ENCODE data around the gene ARHGAP45. TPM values are rescaled to one million over a fixed set of nuclear protein-coding genes. Genes with fewer than 3 reads are reported as not detected.

Gene ARHGAP45

Small RNA genes within 50 kb of the gene (small RNA-seq; reads per million reads assigned to genes)
- gene RNU6-2 (ENCODE audit: insufficient read depth), result not detected
